NAMALWA (cell line): ENCODE results near the gene SRCIN1.
"Not testable (repeated sequence)": the region's sequence is repeated elsewhere in the genome, so short reads cannot be mapped to it uniquely, and the experiment has no call there.

Experiments
- DNase-seq: peaks from one replicate; pipeline ENCODE4 v3.0.0-alpha.2; 2015; ENCODE audit warnings: low spot score

The SRCIN1 gene

DNA sequence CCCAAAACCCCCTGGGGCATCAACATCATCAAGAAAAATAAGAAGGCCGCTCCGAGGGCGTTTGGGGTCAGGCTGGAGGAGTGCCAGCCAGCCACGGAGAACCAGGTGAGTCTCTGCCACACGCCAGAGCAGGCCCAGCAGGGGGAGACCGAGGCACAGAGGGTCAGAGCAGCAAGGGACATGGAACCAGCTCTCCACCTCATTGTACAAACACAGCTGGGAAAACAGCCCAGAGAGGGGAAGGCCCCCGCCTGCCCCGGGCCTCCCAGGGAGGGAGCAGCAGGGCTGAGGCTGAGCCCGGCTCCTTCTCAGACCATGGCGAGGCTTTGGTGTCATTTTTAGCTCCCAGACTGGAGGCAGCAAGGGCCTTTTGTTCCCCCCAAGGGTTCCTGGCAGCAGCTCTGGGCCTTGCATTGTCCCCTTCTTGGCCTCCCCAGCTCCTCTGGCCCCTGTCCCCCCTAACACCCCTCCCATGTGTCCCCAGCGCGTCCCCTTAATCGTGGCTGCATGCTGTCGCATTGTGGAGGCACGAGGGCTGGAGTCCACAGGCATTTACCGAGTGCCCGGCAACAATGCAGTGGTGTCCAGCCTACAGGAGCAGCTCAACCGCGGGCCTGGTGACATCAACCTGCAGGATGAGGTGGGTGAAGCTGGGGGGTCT lies 123.6 kb downstream of the SRCIN1 start:
- DNase-seq, result not testable (repeated sequence)
